Measurements from ENCODE around the gene OVOL2. TPM values are rescaled to one million over a fixed set of nuclear protein-coding genes. Genes with fewer than 3 reads are reported as not detected.

OVOL2 gene
- total RNA-seq, 2 experiments from 2014 or later: not detected

DNA sequence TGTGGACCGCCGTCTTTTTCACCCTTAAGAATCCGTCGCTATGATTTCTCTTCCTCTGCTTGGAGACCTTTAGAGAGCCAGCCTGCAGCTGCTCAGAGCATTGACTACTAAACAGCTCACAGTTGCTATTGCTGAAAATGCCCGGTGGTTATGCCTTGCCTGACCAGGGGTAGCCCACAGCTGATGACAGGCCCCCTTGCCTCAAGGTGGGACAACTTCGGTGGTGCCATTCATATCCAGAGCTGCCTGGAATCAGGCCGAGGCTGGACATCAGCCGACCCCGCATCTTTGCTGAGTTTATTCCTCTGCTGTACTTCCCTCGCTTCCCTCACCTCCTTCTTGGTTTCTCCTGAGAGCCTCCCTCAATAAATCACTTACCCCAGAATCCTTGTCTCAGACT, 39.6 kb downstream of the OVOL2 start:
- H3K27ac Mint-ChIP-seq: no peak overlapping the region
- no peaks in the 10 kb centered on the region for H3K36me3 Mint-ChIP-seq
- no peaks in the 10 kb centered on the region for H3K27me3 Mint-ChIP-seq
- no peaks in the 10 kb centered on the region for H3K9me3 Mint-ChIP-seq (ENCODE audit: low read depth)
- H3K4me3 Mint-ChIP-seq: no peak overlapping the region
- ATAC-seq: no peak
- CTCF ChIA-PET: interaction anchor here (0.6 to 1.0 kb wide), 2 partner anchors 13 to 514 kb away, joined by 3 read pairs; no protein-coding TSS in a partner anchor
- H3K4me1 Mint-ChIP-seq: no peaks in the 10 kb centered on the region
- no peak for DNase-seq

DNA sequence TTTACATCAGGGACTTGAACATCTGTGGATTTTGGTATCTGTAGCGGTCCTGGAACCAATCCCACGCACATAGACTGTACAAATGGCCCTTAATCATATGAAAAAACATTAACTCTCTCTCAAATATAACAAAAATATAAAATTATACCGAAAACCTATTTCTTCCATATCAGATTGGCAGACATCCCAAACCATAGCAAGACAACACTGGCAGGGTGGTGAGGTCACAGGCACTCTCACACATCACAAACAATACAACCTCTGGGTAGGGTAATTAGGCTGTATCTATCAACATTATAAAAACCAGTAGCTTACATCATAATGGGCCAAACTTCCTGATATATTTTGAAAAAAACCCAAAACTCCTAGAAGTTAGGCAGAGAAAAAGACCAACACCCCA, 40.9 kb downstream of the OVOL2 start:
- H3K27ac Mint-ChIP-seq: no peak overlapping the region

DNA sequence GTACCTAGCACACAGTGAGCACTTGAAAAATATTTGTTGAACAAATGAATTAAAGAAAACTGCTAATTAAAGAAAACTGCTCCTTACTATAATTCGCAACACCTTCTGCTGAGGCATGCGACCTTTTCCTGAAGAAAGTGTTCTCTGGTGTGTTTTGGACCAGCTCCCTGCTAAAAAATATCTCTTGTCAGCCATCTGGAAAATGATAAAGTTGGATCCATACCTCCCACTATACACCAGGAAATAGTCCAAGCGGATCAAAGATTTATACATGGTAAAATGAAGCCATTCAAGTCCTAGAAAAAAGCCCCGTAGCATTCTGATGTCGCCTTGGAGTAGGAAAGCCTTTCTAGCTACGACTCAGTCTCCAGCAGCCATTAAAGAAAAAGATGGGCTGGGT, 43.3 kb downstream of the OVOL2 start:
- peaks cover 10% of the 10 kb centered on the region for H3K4me1 Mint-ChIP-seq

More for the DNA sequence above, 40.9 kb downstream of the OVOL2 start:
- peaks cover 6% of the 10 kb centered on the region for H3K4me1 Mint-ChIP-seq
- no peak overlapping the region for H3K4me3 Mint-ChIP-seq
- H3K36me3 Mint-ChIP-seq: no peaks in the 10 kb centered on the region
- ATAC-seq (no peak), DNase-seq (no peak)
- no peaks in the 10 kb centered on the region for H3K9me3 Mint-ChIP-seq (ENCODE audit: low read depth)
- CTCF ChIA-PET: no interaction called here
- no peaks in the 10 kb centered on the region for H3K27me3 Mint-ChIP-seq

DNA sequence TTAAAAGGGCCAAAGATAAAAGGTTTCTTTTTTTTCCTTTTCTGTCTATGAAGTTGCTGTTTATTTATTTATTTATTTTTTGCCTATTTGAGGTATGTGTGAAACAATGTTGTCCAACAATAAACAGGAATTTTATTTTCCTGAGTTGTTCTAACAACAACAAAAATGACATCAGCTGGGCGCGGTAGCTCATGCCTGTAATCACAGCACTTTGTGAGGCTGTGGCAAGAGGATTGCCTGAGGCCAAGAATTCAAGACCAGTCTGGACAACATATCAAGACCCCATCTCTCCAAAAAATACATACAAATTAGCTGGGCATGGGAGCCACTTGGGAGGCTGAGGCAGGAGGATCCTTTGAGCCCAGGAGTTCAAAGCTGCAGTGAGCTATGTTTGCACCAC, 44.8 kb downstream of the OVOL2 start:
- Mint-ChIP-seq H3K27ac (no peak overlapping the region), H3K36me3 (no peaks in the 10 kb centered on the region), H3K4me3 (no peak overlapping the region), H3K4me1 (peaks cover 10% of the 10 kb centered on the region), H3K9me3 (ENCODE audit: low read depth) (no peaks in the 10 kb centered on the region), H3K27me3 (no peaks in the 10 kb centered on the region)
- DNase-seq (no peak), ATAC-seq (no peak)
- CTCF ChIA-PET: no interaction called here

More for the DNA sequence above, 43.3 kb downstream of the OVOL2 start:
- CTCF ChIA-PET: no interaction called here
- H3K9me3 Mint-ChIP-seq (ENCODE audit: low read depth): no peaks in the 10 kb centered on the region
- DNase-seq: no peak
- H3K36me3 Mint-ChIP-seq: no peaks in the 10 kb centered on the region
- no peaks in the 10 kb centered on the region for H3K27me3 Mint-ChIP-seq
- no peak for ATAC-seq
- no peak overlapping the region for H3K27ac Mint-ChIP-seq
- no peak overlapping the region for H3K4me3 Mint-ChIP-seq

DNA sequence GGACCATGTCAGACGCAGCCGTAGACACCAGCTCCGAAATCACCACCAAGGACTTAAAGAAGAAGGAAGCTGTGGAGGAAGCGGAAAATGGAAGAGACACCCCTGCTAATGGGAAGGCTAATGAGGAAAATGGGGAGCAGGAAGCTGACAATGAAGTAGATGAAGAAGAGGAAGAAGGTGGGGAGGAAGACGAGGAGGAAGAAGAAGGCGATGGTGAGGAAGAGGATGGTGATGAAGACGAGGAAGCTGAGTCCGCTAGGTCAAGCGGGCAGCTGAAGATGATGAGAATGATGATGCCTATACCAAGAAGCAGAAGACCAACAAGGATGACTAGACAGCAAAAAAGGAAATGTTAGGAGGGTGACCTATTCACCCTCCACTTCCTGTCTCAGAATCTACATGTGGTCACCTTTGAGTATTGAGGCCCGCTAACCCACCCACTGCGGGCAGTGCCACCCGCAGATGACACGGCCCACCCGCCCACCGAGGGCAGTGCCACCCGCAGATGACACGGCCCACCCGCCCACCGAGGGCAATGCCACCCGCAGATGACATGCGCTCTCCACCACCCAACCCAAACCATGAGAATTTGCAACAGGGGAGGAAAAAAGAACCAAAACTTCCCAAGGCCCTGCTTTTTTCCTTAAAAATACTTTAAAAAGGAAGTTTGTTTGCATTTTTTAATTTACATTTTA, 45.6 kb downstream of the OVOL2 start:
- H3K27ac Mint-ChIP-seq: no peak overlapping the region
- no peak for ATAC-seq
- no peaks in the 10 kb centered on the region for H3K36me3 Mint-ChIP-seq
- DNase-seq: no peak
- CTCF ChIA-PET: no interaction called here
- H3K4me1 Mint-ChIP-seq: peaks cover 10% of the 10 kb centered on the region
- no peaks in the 10 kb centered on the region for H3K27me3 Mint-ChIP-seq
- no peak overlapping the region for H3K4me3 Mint-ChIP-seq
- H3K9me3 Mint-ChIP-seq (ENCODE audit: low read depth): no peaks in the 10 kb centered on the region

DNA sequence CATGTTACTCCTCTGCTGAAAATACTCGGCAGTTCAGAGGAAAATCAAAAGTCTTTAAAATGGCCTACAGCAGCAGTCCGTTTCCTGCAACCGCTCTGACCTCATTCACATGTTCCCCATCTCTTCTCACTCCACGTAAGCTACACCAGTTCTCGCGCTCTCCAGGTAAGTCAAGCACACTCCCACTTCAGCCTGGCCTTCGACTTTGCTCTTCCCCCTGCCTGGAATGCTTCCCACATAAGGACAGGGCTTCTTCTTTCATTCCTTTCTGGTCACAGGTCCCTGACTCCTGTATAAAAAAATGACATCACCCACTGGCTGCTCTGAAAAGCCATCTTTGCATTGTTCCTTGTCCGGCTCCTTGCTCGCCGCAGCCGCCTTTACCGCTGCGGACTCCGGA, 46.2 kb downstream of the OVOL2 start:
- ATAC-seq (no peak), DNase-seq (no peak)
- Mint-ChIP-seq H3K9me3 (ENCODE audit: low read depth) (no peaks in the 10 kb centered on the region), H3K4me3 (no peak overlapping the region), H3K27ac (no peak overlapping the region), H3K36me3 (no peaks in the 10 kb centered on the region), H3K27me3 (no peaks in the 10 kb centered on the region), H3K4me1 (peaks cover 10% of the 10 kb centered on the region)
- CTCF ChIA-PET: no interaction called here

DNA sequence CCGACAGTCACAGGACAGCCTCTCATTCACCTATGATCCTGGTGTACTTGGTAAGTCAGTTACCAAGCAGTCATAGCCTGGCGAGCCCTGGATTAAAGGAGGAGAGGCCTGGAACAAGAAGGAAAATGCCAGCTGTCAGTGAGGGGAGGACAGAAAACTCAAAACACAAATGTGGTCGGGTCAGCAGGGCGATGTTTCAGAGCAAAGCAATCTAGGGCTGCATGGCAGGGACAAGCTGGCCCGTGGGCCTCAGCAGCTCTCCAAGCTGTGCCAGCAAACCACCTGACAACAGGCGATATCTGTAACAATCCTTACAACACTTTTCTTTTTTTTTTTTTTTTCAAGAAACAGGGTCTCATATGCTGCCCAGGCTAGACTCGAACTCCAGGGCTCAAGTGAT, 48.6 kb downstream of the OVOL2 start:
- no peak for ATAC-seq
- H3K4me3 Mint-ChIP-seq: no peak overlapping the region
- H3K27ac Mint-ChIP-seq: no peak overlapping the region
- CTCF ChIA-PET: no interaction called here
- peaks cover 10% of the 10 kb centered on the region for H3K4me1 Mint-ChIP-seq
- no peak for DNase-seq
- no peaks in the 10 kb centered on the region for H3K36me3 Mint-ChIP-seq
- no peaks in the 10 kb centered on the region for H3K9me3 Mint-ChIP-seq (ENCODE audit: low read depth)
- H3K27me3 Mint-ChIP-seq: peaks cover 2% of the 10 kb centered on the region

DNA sequence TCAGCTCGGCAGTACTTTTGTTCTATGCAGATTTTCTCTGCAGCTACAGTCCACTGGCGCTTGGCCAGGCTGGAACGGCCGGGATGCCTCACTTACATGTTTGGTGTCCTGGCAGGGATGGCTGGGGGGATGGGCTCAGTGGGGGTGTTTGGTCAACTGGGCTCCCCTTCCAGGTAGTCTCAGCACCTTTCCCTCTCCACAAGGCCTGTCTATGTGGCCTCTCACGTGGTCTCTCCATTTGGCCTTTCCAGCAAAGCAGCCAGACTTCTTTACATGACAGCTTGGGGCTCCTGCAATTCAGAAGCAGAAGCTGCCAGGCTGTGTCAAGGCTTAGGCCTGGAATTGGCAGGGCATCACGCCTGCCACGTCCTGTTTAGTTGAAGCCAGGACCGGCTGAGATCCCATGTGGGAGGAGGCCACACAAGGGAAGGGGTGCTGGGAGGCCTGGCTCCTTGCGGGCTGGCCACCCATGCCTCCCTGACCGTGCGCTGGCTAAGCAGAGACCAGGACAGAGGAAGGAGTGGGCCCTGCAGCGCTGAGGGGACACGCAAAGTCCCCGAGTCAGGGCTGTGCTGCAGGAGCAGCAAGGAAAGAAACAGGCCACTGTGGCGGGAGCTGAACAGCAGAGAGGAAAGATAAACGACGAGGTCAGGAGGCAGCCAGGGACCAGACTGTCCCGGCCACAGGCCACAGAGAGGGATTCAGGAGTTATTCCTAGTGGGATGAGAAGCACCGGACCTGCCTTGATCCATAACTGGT, 50.0 kb downstream of the OVOL2 start:
- no peak for DNase-seq
- Mint-ChIP-seq H3K27ac (no peak overlapping the region), H3K4me3 (no peak overlapping the region), H3K4me1 (peaks cover 10% of the 10 kb centered on the region), H3K27me3 (peaks cover 2% of the 10 kb centered on the region), H3K9me3 (ENCODE audit: low read depth) (no peaks in the 10 kb centered on the region), H3K36me3 (no peaks in the 10 kb centered on the region)
- CTCF ChIA-PET: no interaction called here
- ATAC-seq: no peak

DNA sequence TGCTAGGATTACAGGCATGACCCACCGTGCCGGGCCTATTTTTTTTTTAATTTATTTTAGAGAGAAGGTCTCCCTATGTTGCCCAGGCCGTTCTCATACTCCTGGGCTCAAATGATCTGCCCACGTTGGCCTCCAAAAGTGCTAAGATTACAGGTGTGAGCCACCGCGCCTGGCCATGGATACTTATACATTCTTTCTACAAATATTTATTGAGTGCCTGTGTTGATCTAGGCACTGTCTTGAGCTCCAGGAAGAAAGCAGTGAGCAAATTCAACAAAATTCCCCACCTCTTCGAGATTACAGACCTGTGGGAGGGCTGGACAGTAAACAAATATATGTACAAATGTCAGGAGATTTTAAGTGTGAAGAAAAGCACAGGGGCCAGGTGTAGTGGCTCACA, 51.0 kb downstream of the OVOL2 start:
- no peak overlapping the region for H3K27ac Mint-ChIP-seq
- peaks cover 2% of the 10 kb centered on the region for H3K27me3 Mint-ChIP-seq
- CTCF ChIA-PET: no interaction called here
- ATAC-seq (no peak), DNase-seq (no peak)
- H3K36me3 Mint-ChIP-seq: no peaks in the 10 kb centered on the region
- peaks cover 4% of the 10 kb centered on the region for H3K4me1 Mint-ChIP-seq
- H3K4me3 Mint-ChIP-seq: no peak overlapping the region
- no peaks in the 10 kb centered on the region for H3K9me3 Mint-ChIP-seq (ENCODE audit: low read depth)

DNA sequence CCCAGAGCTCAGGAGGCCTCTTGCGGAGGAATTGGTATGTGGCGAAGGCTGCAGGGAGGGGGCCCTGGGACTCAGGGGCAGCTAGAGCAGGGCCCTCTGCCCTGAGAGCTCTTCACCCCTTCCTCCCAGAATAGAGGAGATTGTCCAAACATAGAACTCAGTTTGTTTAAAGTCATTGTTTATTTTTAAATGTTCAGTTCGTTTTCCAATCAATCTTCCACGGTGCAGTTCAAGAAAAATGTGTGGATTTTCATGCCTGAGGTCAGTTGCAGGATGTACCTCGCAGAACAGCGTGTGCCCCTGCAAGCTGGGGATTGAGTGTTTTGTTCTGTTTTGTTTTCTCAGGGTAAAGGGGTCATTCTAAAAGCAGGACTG, 51.7 kb downstream of the OVOL2 start:
- CTCF ChIA-PET: interaction anchor here (1.1 kb wide), 1 partner anchor 12 kb away, joined by 3 read pairs; no protein-coding TSS in a partner anchor
- ATAC-seq: no peak
- DNase-seq: no peak
- no peaks in the 10 kb centered on the region for H3K9me3 Mint-ChIP-seq (ENCODE audit: low read depth)
- peaks cover 2% of the 10 kb centered on the region for H3K27me3 Mint-ChIP-seq
- H3K4me3 Mint-ChIP-seq: no peak overlapping the region
- no peaks in the 10 kb centered on the region for H3K36me3 Mint-ChIP-seq
- H3K4me1 Mint-ChIP-seq: no peaks in the 10 kb centered on the region
- H3K27ac Mint-ChIP-seq: no peak overlapping the region

DNA sequence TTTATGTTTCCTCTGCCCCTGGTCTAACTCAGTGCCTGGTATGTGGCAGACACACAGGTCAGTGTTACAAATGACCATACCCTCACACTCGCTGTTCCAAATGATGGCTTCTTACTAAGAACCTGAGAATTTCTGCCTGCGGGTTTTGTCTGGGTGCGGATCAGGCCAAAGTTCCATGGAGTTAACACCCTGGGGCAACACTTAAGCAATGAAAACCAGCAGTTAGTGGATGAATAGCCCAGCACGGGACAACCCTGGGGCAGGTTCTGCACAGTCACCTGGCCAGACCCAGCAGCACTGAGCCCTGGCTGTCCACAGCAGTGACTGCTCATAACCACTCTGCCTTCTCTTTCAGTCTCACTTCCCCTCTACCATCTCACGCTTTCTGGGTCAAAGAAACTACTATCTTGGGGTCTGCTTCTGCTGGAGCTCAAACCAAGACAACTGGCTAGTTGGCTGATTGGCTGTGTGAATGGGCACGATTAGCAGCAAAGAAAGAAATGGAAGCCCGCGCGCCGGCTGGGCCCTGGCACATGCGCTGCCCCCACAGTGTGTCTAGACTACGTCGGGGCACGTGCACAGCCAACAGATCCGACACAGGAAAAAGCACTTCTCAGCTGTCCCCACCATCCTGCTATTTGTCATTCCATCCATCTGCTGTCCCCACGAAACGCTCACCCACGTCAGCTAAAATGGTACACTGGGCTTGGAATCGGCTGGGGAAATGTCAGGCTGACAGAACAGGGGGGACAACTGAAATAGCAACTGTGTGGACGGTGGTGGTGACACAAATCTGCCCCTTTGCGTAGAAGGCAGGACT, 52.3 kb downstream of the OVOL2 start:
- DNase-seq (no peak), ATAC-seq (no peak)
- CTCF ChIA-PET: interaction anchor here (0.6 to 1.1 kb wide), 2 partner anchors 12 to 13 kb away, joined by 3 to 4 read pairs; no protein-coding TSS in a partner anchor
- Mint-ChIP-seq H3K9me3 (ENCODE audit: low read depth) (no peaks in the 10 kb centered on the region), H3K36me3 (no peaks in the 10 kb centered on the region), H3K27ac (no peak overlapping the region), H3K4me3 (no peak overlapping the region), H3K27me3 (peaks cover 2% of the 10 kb centered on the region), H3K4me1 (no peaks in the 10 kb centered on the region)

DNA sequence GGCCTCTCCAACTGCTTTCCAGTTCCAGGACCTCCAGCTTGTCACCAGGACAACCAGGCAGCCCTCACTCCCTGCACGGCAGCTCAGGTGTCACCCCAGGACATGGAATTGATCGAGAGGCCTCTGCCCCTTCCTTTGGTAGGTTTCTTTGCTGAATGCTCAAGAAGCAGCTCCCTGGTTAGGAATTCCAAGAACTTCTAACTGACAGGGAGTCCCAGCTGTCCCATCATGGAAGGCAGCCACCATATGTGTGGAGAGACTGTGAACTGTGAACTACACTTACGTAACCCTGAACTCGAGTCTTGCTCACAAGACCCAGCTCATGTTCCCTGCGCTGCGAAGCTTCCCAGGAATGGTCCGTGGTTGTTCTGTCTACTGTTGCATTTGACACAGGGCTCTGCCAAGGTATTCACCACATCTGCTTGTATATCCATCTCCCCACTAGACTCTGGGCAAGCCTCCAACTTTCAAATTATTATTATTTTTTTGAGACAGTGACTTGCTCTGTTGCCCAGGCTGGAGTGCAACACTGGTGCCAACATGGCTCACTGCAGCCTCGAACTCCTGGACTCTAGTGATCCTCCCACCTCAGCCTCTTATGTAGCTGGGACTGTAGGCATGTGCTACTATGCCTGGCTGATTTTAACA, 53.2 kb downstream of the OVOL2 start:
- Mint-ChIP-seq H3K4me1 (no peaks in the 10 kb centered on the region), H3K27me3 (peaks cover 2% of the 10 kb centered on the region), H3K4me3 (no peak overlapping the region), H3K27ac (no peak overlapping the region), H3K9me3 (ENCODE audit: low read depth) (no peaks in the 10 kb centered on the region), H3K36me3 (no peaks in the 10 kb centered on the region)
- no peak for ATAC-seq
- CTCF ChIA-PET: interaction anchor here (1.1 to 1.6 kb wide), 2 partner anchors 10 to 11 kb away, joined by 3 to 6 read pairs; no protein-coding TSS in a partner anchor
- no peak for DNase-seq

DNA sequence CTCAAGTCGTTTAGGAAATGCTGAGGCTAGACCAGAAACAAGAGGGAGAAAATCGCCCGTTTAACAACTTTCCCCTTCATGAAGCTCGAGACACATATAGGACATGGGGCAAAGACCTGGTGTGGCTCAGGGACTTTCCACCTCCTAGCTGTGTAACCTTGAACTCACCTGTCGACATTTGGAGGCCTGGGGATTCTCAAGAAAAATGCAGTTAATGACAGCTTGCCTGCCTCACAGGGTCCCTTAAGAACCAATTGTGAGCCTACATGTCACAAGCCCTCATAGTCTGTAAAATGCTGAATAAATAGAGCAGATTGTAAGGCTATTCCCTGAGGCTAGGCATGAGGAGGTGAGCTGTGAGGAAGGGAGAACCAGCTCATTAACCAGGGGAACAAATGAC, 53.8 kb downstream of the OVOL2 start:
- H3K9me3 Mint-ChIP-seq (ENCODE audit: low read depth): no peaks in the 10 kb centered on the region
- no peaks in the 10 kb centered on the region for H3K4me1 Mint-ChIP-seq
- CTCF ChIA-PET: interaction anchor here (1.1 to 1.6 kb wide), 2 partner anchors 9 to 11 kb away, joined by 3 to 6 read pairs; no protein-coding TSS in a partner anchor
- H3K36me3 Mint-ChIP-seq: no peaks in the 10 kb centered on the region
- ATAC-seq (no peak), DNase-seq (no peak)
- H3K27me3 Mint-ChIP-seq: peaks cover 2% of the 10 kb centered on the region
- H3K27ac Mint-ChIP-seq: no peak overlapping the region
- H3K4me3 Mint-ChIP-seq: no peak overlapping the region
